HL-60 (cell line): ENCODE data around the gene DNPH1.

ENCODE experiments used
- DNase-seq, 2 experiments: peaks; one replicate each; pipeline ENCODE4 v3.0.0-alpha.2; 2010 to 2020; ENCODE audit warnings: low read depth in 1 of 2, low spot score in 1 of 2
- H3K27ac ChIP-seq: fragments of 250-450 bp; sonication (Bioruptor Pico); replicated peaks from 2 replicates; pipeline ENCODE4 v1.5.1; 2020; ENCODE audit warnings: mild to moderate bottlenecking, moderate library complexity
- H3K27me3 ChIP-seq: fragments of 250-450 bp; sonication (Bioruptor Pico); 2 replicates; pipeline ENCODE4 v1.5.1; 2021; ENCODE audit warnings: mild to moderate bottlenecking, moderate library complexity; ENCODE audit not compliant: insufficient read depth, poor library complexity, severe bottlenecking
- H3K4me3 ChIP-seq: replicated peaks from 2 replicates; pipeline ENCODE4 v1.5.1; 2011; ENCODE audit warnings: mild to moderate bottlenecking, control low read depth, low read length; ENCODE audit not compliant: insufficient read depth
- GABPA ChIP-seq: IDR thresholded peaks from 2 replicates; pipeline ENCODE4 v1.6.1; 2012; ENCODE audit warnings: low read depth
- POLR2AphosphoS5 ChIP-seq: IDR thresholded peaks from 2 replicates; pipeline ENCODE4 v1.6.1; 2012; ENCODE audit warnings: low read depth
- REST ChIP-seq: IDR thresholded peaks from 2 replicates; pipeline ENCODE4 v1.6.1; 2012; ENCODE audit warnings: low read depth; ENCODE audit not compliant: insufficient replicate concordance
- SPI1 ChIP-seq: IDR thresholded peaks from 2 replicates; pipeline ENCODE4 v1.6.1; 2012; ENCODE audit warnings: low read depth, mild to moderate bottlenecking, borderline replicate concordance
- TF ChIP-seq, protein P1 (sequence below): IDR thresholded peaks from one replicate; pipeline ENCODE4 v1.5.1; 2011; ENCODE audit warnings: low read length, control low read depth, inconsistent platforms; ENCODE audit not compliant: insufficient read depth

The DNPH1 gene

GRCh38 chr6:43202451-43202850, 26.8 kb downstream of the DNPH1 start:
- DNase-seq, result no peak
- no peak overlapping the region for H3K4me3 ChIP-seq
- no peak overlapping the region for H3K27ac ChIP-seq
- TF ChIP-seq GABPA (no peak), SPI1 (no peak), REST (no peak), POLR2AphosphoS5 (no peak)
- TF ChIP-seq, protein P1, sequence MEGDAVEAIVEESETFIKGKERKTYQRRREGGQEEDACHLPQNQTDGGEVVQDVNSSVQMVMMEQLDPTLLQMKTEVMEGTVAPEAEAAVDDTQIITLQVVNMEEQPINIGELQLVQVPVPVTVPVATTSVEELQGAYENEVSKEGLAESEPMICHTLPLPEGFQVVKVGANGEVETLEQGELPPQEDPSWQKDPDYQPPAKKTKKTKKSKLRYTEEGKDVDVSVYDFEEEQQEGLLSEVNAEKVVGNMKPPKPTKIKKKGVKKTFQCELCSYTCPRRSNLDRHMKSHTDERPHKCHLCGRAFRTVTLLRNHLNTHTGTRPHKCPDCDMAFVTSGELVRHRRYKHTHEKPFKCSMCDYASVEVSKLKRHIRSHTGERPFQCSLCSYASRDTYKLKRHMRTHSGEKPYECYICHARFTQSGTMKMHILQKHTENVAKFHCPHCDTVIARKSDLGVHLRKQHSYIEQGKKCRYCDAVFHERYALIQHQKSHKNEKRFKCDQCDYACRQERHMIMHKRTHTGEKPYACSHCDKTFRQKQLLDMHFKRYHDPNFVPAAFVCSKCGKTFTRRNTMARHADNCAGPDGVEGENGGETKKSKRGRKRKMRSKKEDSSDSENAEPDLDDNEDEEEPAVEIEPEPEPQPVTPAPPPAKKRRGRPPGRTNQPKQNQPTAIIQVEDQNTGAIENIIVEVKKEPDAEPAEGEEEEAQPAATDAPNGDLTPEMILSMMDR, result no peak
- no peaks in the 10 kb centered on the region for H3K27me3 ChIP-seq

DNA sequence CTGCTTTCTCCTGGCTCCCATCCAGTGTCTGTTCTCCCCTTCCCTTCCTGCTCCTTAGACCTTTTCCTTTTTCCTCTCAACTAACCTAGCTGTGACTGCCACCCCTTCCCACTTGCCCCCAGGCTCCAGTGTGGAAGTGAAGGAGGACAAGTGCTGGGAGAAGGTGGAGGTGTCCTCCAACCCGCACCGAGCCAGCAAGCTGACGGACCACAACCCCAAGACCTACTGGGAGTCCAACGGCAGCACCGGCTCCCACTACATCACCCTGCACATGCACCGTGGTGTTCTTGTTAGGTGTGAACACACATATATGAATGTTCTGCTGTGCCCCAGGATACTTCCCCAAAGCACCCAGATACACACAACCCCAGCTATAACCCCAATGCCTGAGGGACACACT, 28.7 kb downstream of the DNPH1 start:
- DNase-seq, result no peak
- no peaks in the 10 kb centered on the region for H3K27me3 ChIP-seq
- no peak overlapping the region for H3K4me3 ChIP-seq
- H3K27ac ChIP-seq, result no peak overlapping the region
- TF ChIP-seq, protein P1, result no peak
- TF ChIP-seq SPI1, result no peak
- TF ChIP-seq REST, result no peak
- TF ChIP-seq POLR2AphosphoS5, result no peak

DNA sequence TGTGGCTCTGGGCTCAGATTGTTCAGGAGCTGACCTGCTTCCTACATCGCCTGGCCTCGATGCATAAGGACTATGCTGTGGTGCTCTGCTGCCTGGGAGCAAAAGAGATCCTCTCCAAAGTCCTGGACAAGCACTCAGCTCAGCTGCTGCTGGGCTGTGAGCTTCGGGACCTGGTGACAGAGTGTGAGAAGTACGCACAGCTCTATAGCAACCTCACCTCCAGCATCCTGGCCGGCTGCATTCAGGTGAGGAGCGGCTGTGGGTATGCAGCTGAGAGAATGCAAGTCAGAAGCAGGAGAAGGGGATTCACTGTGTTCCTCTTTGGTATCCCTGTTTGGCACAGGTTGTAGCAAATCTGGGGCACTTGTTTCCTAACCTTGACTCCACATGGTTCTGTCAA, 29.4 kb downstream of the DNPH1 start:
- DNase-seq, result no peak
- H3K27ac ChIP-seq, result no peak overlapping the region
- no peaks in the 10 kb centered on the region for H3K27me3 ChIP-seq
- no peak overlapping the region for H3K4me3 ChIP-seq
- TF ChIP-seq GABPA (no peak), SPI1 (no peak), POLR2AphosphoS5 (no peak), REST (no peak)
- TF ChIP-seq, protein P1, result no peak
